HL-60 (cell line): ENCODE results near the gene ANKRD39.

ENCODE experiments used
- POLR2AphosphoS5 ChIP-seq: IDR thresholded peaks from 2 replicates; pipeline ENCODE4 v1.6.1; 2012; ENCODE audit warnings: low read depth
- TF ChIP-seq, protein P1 (sequence below): IDR thresholded peaks from one replicate; pipeline ENCODE4 v1.5.1; 2011; ENCODE audit warnings: low read length, control low read depth, inconsistent platforms; ENCODE audit not compliant: insufficient read depth

DNA sequence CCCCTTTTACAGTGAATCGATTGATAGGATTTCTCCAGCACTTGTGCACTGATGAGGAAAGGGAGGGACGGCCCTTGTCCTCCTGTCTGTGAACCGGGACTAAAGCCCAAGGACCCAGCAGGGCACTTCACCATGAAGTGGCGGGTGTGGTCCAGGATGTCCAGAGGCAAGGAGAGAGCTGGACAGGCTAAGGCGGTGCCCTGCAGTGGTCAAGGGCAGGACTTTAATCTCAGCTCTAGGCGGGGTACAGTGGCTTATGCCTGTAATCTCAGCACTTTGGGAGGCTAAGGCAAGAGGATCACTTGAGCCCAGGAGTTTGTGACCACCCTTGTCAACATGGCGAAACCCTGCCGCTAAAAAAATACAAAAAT, 40.3 kb upstream of the ANKRD39 start:
- TF ChIP-seq, protein P1, sequence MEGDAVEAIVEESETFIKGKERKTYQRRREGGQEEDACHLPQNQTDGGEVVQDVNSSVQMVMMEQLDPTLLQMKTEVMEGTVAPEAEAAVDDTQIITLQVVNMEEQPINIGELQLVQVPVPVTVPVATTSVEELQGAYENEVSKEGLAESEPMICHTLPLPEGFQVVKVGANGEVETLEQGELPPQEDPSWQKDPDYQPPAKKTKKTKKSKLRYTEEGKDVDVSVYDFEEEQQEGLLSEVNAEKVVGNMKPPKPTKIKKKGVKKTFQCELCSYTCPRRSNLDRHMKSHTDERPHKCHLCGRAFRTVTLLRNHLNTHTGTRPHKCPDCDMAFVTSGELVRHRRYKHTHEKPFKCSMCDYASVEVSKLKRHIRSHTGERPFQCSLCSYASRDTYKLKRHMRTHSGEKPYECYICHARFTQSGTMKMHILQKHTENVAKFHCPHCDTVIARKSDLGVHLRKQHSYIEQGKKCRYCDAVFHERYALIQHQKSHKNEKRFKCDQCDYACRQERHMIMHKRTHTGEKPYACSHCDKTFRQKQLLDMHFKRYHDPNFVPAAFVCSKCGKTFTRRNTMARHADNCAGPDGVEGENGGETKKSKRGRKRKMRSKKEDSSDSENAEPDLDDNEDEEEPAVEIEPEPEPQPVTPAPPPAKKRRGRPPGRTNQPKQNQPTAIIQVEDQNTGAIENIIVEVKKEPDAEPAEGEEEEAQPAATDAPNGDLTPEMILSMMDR = no peak
- no peak for TF ChIP-seq POLR2AphosphoS5
